CD14-positive monocyte (primary cell): Measurements from ENCODE around the gene CHPT1. TPM values are rescaled to one million over a fixed set of nuclear protein-coding genes. Genes with fewer than 3 reads are reported as not detected.

ENCODE experiments used
- DNase-seq, 3 donors: peaks; one replicate each; pipeline ENCODE4 v3.0.0-alpha.2; 2011 to 2022
- H2AFZ ChIP-seq: 2 replicates; pipeline ENCODE4 v1.6.0; 2012; ENCODE audit warnings: mild to moderate bottlenecking, low read depth, low read length, inconsistent platforms; ENCODE audit not compliant: insufficient read depth, poor library complexity, severe bottlenecking
- H3K27ac ChIP-seq, 2 donors: 1 replicate in 1 of 2; 2 replicates in 1 of 2; pipeline ENCODE4 v1.5.1; 2012 to 2013; ENCODE audit warnings: low read length in 2 of 2, control low read depth in 1 of 2, inconsistent platforms in 1 of 2, low read depth in 1 of 2, mild to moderate bottlenecking in 1 of 2
- H3K27me3 ChIP-seq, 2 donors: one replicate each; pipeline versions ENCODE4 v1.6.0 to v1.6.1; 2011 to 2013; ENCODE audit warnings: low read length in 2 of 2; ENCODE audit not compliant: control insufficient read depth in 2 of 2, insufficient read depth in 2 of 2
- H3K36me3 ChIP-seq, 2 donors: replicated peaks in 1 of 2; 1 replicate in 1 of 2; 2 replicates in 1 of 2; pipeline versions ENCODE4 v1.5.1 to v1.6.1; 2012 to 2013; ENCODE audit warnings: low read length in 2 of 2, control low read depth in 1 of 2, inconsistent platforms in 1 of 2, mild to moderate bottlenecking in 1 of 2; ENCODE audit not compliant: insufficient read depth in 2 of 2, control insufficient read depth in 1 of 2
- H3K4me1 ChIP-seq, 2 donors: 1 replicate in 1 of 2; 2 replicates in 1 of 2; pipeline versions ENCODE4 v1.5.1 to v1.6.1; 2012 to 2013; ENCODE audit warnings: low read length in 2 of 2, control low read depth in 1 of 2, inconsistent platforms in 1 of 2, mild to moderate bottlenecking in 1 of 2, moderate library complexity in 1 of 2; ENCODE audit not compliant: insufficient read depth in 2 of 2, control insufficient read depth in 1 of 2
- H3K4me2 ChIP-seq: replicated peaks from 2 replicates; pipeline ENCODE3; 2012; ENCODE audit warnings: low read length, moderate library complexity, mild to moderate bottlenecking; ENCODE audit not compliant: poor library complexity, severe bottlenecking; ENCODE audit errors: extremely low read depth
- H3K4me3 ChIP-seq, 3 experiments: fragments of 200-600 bp in 1 of 3; sonication (generic) in 1 of 3; replicated peaks in 1 of 3; 1 replicate in 2 of 3; 2 replicates in 1 of 3; pipeline ENCODE4 v1.5.1; 2011 to 2013; ENCODE audit warnings: low read length in 3 of 3, mild to moderate bottlenecking in 3 of 3, control low read depth in 2 of 3, low read depth in 2 of 3, inconsistent platforms in 1 of 3, moderate library complexity in 1 of 3
- H3K79me2 ChIP-seq: 2 replicates; pipeline ENCODE4 v1.6.0; 2012; ENCODE audit warnings: mild to moderate bottlenecking, control low read depth, inconsistent platforms, low read length, moderate library complexity; ENCODE audit not compliant: insufficient read depth
- H3K9ac ChIP-seq: 2 replicates; pipeline ENCODE4 v1.6.0; 2017; ENCODE audit warnings: low read length, mild to moderate bottlenecking; ENCODE audit not compliant: insufficient read depth, poor library complexity, severe bottlenecking
- H3K9me3 ChIP-seq, 2 donors: replicated peaks in 1 of 2; 1 replicate in 1 of 2; 2 replicates in 1 of 2; pipeline versions ENCODE4 v1.5.1 to v1.6.1; 2012 to 2013; ENCODE audit warnings: low read length in 2 of 2, control low read depth in 1 of 2; ENCODE audit not compliant: control insufficient read depth in 1 of 2, insufficient read depth in 1 of 2
- H4K20me1 ChIP-seq: 2 replicates; pipeline ENCODE4 v1.6.0; 2012; ENCODE audit warnings: mild to moderate bottlenecking, low read length, control low read depth, moderate library complexity; ENCODE audit not compliant: insufficient read depth
- H3K27ac Mint-ChIP-seq, 7 donors: one replicate each; pipeline ENCODE4 v1.8.0; 2020; ENCODE audit warnings: mild to moderate bottlenecking in 7 of 7, mixed read lengths in 7 of 7, moderate library complexity in 6 of 7, inconsistent platforms in 2 of 7
- H3K27me3 Mint-ChIP-seq, 3 donors: one replicate each; pipeline ENCODE4 v1.8.0; 2021 to 2022; ENCODE audit warnings: low read depth in 3 of 3, mild to moderate bottlenecking in 3 of 3, mixed read lengths in 3 of 3, moderate library complexity in 3 of 3, inconsistent platforms in 1 of 3
- H3K36me3 Mint-ChIP-seq, 2 donors: one replicate each; pipeline ENCODE4 v1.8.0; 2020; ENCODE audit warnings: mixed read lengths in 2 of 2, inconsistent platforms in 1 of 2, mild to moderate bottlenecking in 1 of 2
- H3K4me1 Mint-ChIP-seq: one replicate; pipeline ENCODE4 v1.8.0; 2020; ENCODE audit warnings: mild to moderate bottlenecking, mixed read lengths
- H3K4me3 Mint-ChIP-seq, 2 donors: one replicate each; pipeline ENCODE4 v1.8.0; 2020; ENCODE audit warnings: mild to moderate bottlenecking in 2 of 2, mixed read lengths in 2 of 2, moderate library complexity in 1 of 2
- H3K9me3 Mint-ChIP-seq, 7 donors: one replicate each; pipeline ENCODE4 v1.8.0; 2020 to 2022; ENCODE audit warnings: mixed read lengths in 7 of 7, mild to moderate bottlenecking in 6 of 7, moderate library complexity in 6 of 7, inconsistent platforms in 2 of 7
- WGBS: methylation state at CpG from one replicate; pipeline ENCODE4 v1.1.5; 2013; ENCODE audit warnings: missing lambda C conversion rate; ENCODE audit not compliant: insufficient coverage; 5-methylcytosine and 5-hydroxymethylcytosine counted together
- intact Hi-C, 2 donors: fragments of 100-400 bp; cut with micrococcal nuclease; formaldehyde crosslinking; loops; one replicate each; pipeline versions ENCODE4 v1.15.0 to v1.15.1; 2023
- polyA plus RNA-seq, 3 donors: library from polyadenylated mRNA; depleted of rRNA in 1 of 3; unstranded in 2 of 3; stranded (reverse) in 1 of 3; fragments of 300-500 nt in 2 of 3; fragments of >200 nt in 1 of 3; fragmentation: Illumina TruSeq in 2 of 3; gene quantifications; 1 replicate in 2 of 3; 2 replicates in 1 of 3; pipeline ENCODE4 v1.2.3, GENCODE V29; 2012 to 2021
- TF ChIP-seq, protein P1 (sequence below): fragments of 200-600 bp; IDR thresholded peaks from one replicate; pipeline ENCODE4 v1.8.0; 2022; ENCODE audit warnings: antibody characterized with exemption, mild to moderate bottlenecking

The CHPT1 gene
- polyA plus RNA-seq, 3 donors: 30.9 to 92.7 (median 36.7) TPM

DNA sequence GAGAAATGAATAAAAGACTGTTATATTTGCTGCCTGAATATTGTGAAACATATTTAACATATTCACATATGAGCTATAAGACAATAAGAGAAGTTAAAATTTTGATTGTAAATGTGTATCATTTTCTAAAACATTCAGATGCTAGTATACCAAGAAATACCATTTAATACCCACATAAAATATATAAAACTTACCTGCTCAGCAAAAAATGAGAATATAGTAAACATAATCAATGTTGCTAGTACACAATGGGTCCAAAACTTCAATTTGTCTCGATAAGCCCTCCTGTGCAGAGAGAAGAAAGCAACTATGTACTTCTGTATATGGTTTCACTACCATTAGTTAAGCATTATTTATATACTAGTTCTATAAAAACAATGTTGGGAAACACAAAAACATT is 51.5 kb downstream of the CHPT1 start:
- WGBS: no CpG with 5 or more reads among the region's 1 CpG
- Histone ChIP-seq H3K27me3 (no peaks in the 10 kb centered on the region), H3K9ac (no peak overlapping the region), H3K27ac (no peak overlapping the region), H2AFZ (no peak overlapping the region), H3K4me2 (no peak overlapping the region), H3K36me3 (peaks cover 74 to 91% of the 10 kb centered on the region in 2 donors), H3K4me3 (no peak overlapping the region), H3K4me1 (peaks cover 9 to 16% of the 10 kb centered on the region in 2 donors), H3K79me2 (no peaks in the 10 kb centered on the region), H3K9me3 (no peaks in the 10 kb centered on the region), H4K20me1 (no peaks in the 10 kb centered on the region)
- no peak for DNase-seq
- TF ChIP-seq, protein P1, sequence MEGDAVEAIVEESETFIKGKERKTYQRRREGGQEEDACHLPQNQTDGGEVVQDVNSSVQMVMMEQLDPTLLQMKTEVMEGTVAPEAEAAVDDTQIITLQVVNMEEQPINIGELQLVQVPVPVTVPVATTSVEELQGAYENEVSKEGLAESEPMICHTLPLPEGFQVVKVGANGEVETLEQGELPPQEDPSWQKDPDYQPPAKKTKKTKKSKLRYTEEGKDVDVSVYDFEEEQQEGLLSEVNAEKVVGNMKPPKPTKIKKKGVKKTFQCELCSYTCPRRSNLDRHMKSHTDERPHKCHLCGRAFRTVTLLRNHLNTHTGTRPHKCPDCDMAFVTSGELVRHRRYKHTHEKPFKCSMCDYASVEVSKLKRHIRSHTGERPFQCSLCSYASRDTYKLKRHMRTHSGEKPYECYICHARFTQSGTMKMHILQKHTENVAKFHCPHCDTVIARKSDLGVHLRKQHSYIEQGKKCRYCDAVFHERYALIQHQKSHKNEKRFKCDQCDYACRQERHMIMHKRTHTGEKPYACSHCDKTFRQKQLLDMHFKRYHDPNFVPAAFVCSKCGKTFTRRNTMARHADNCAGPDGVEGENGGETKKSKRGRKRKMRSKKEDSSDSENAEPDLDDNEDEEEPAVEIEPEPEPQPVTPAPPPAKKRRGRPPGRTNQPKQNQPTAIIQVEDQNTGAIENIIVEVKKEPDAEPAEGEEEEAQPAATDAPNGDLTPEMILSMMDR: no peak
- intact Hi-C loops: no loop called here
- peaks cover 79 to 85% of the 10 kb centered on the region in 2 donors for H3K36me3 Mint-ChIP-seq
- H3K27me3 Mint-ChIP-seq: no peaks in the 10 kb centered on the region
- peaks cover 14% of the 10 kb centered on the region for H3K4me1 Mint-ChIP-seq
- H3K9me3 Mint-ChIP-seq: peaks cover 0 to 2% (median 0%) of the 10 kb centered on the region in 7 donors
- peak overlapping the region in 1 of 7 donors; percentile 3 for H3K27ac Mint-ChIP-seq
- no peak overlapping the region for H3K4me3 Mint-ChIP-seq

DNA sequence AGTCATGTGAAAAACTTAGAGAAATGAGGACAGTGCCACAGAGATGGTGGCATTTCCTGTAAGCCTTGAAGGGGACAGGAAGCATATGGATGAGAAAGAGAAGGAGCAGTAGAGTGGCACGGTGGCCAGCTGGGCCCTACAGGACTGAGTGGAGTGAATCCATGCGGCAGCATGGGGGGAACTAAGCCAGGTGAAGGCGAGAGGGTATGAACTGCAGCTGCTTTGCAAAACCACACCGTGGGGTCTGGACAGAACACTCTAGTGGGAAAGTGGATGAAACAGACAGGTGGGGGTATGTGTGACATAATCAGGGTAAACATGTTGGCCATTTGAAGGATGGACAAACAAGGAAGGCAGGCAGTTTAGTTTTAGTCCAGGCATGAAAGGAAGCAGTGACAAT is 52.2 kb downstream of the CHPT1 start:
- no peak overlapping the region for H3K4me2 ChIP-seq
- H3K27ac ChIP-seq: no peak overlapping the region
- H3K4me1 ChIP-seq: peaks cover 9 to 16% of the 10 kb centered on the region in 2 donors
- no peak overlapping the region for H3K4me3 Mint-ChIP-seq
- H3K4me3 ChIP-seq: no peak overlapping the region
- peaks cover 0 to 2% (median 0%) of the 10 kb centered on the region in 7 donors for H3K9me3 Mint-ChIP-seq
- H3K9ac ChIP-seq: no peak overlapping the region
- H3K27me3 ChIP-seq: no peaks in the 10 kb centered on the region
- no peak for DNase-seq
- 81% methylated on average over 4 of the region's 4 CpGs for WGBS
- no peaks in the 10 kb centered on the region for H3K27me3 Mint-ChIP-seq
- no peak overlapping the region for H2AFZ ChIP-seq
- TF ChIP-seq, protein P1: no peak
- H3K27ac Mint-ChIP-seq: peak overlapping the region in 1 of 7 donors; percentile 55
- peaks cover 14% of the 10 kb centered on the region for H3K4me1 Mint-ChIP-seq
- H3K36me3 Mint-ChIP-seq: peaks cover 74 to 83% of the 10 kb centered on the region in 2 donors
- peaks cover 71 to 91% of the 10 kb centered on the region in 2 donors for H3K36me3 ChIP-seq
- no peaks in the 10 kb centered on the region for H4K20me1 ChIP-seq
- H3K79me2 ChIP-seq: no peaks in the 10 kb centered on the region
- intact Hi-C loops: no loop called here
- H3K9me3 ChIP-seq: no peaks in the 10 kb centered on the region
